Measurements from ENCODE around the gene STIL.
"Not testable (repeated sequence)": the region's sequence is repeated elsewhere in the genome, so short reads cannot be mapped to it uniquely, and the experiment has no call there.

The STIL gene

GRCh38 chr1:47324682-47325081 lies 10.7 kb upstream of the STIL start:
- no peak for DNase-seq
- intact Hi-C loops (cut with DNase I): no loop called here

GRCh38 chr1:47323599-47324031 lies 9.7 kb upstream of the STIL start:
- intact Hi-C loops (cut with DNase I): no loop called here

GRCh38 chr1:47319968-47320367 lies 6.0 kb upstream of the STIL start:
- DNase-seq; intact Hi-C loops (cut with DNase I): not testable (repeated sequence)

More at GRCh38 chr1:47323599-47324031, 9.7 kb upstream of the STIL start:
- DNase-seq: no peak

GRCh38 chr1:47317841-47318240 lies 3.9 kb upstream of the STIL start:
- DNase-seq: no peak
- intact Hi-C loops (cut with DNase I): no loop called here

GRCh38 chr1:47309427-47309826 lies 4.5 kb downstream of the STIL start:
- DNase-seq: no peak
- intact Hi-C loops (cut with DNase I): no loop called here

GRCh38 chr1:47302472-47302871 lies 11.5 kb downstream of the STIL start:
- intact Hi-C loops (cut with DNase I): no loop called here
- no peak for DNase-seq

GRCh38 chr1:47298025-47298699 lies 15.8 kb downstream of the STIL start:
- DNase-seq: no peak
- intact Hi-C loops (cut with DNase I): no loop called here

GRCh38 chr1:47295579-47295978 lies 18.4 kb downstream of the STIL start:
- intact Hi-C loops (cut with DNase I): no loop called here

GRCh38 chr1:47294863-47295262 lies 19.1 kb downstream of the STIL start:
- intact Hi-C loops (cut with DNase I); DNase-seq: not testable (repeated sequence)

More at GRCh38 chr1:47295579-47295978, 18.4 kb downstream of the STIL start:
- no peak for DNase-seq

GRCh38 chr1:47288116-47288515 lies 25.8 kb downstream of the STIL start:
- DNase-seq; intact Hi-C loops (cut with DNase I): not testable (repeated sequence)

- DNase-seq: no peak
- intact Hi-C loops (cut with DNase I): no loop called here
Measured at GRCh38 chr1:47280142-47280541, 33.8 kb downstream of the STIL start.

GRCh38 chr1:47276850-47277249 lies 37.1 kb downstream of the STIL start:
- no peak for DNase-seq
- intact Hi-C loops (cut with DNase I): no loop called here

- intact Hi-C loops (cut with DNase I); DNase-seq: not testable (repeated sequence)
Measured at GRCh38 chr1:47275811-47276210, 38.1 kb downstream of the STIL start.

GRCh38 chr1:47265529-47265928 lies 48.4 kb downstream of the STIL start:
- intact Hi-C loops (cut with DNase I); DNase-seq: not testable (repeated sequence)

- no peak for DNase-seq
- intact Hi-C loops (cut with DNase I): no loop called here
Measured at GRCh38 chr1:47262787-47263413, 51.0 kb downstream of the STIL start.

GRCh38 chr1:47257224-47257623 lies 56.7 kb downstream of the STIL start:
- intact Hi-C loops (cut with DNase I): no loop called here
- DNase-seq: no peak

GRCh38 chr1:47252795-47253194 lies 61.2 kb downstream of the STIL start:
- DNase-seq: no peak
- intact Hi-C loops (cut with DNase I): no loop called here

GRCh38 chr1:47252369-47252768 lies 61.6 kb downstream of the STIL start:
- intact Hi-C loops (cut with DNase I): no loop called here
- no peak for DNase-seq

- no peak for DNase-seq
- intact Hi-C loops (cut with DNase I): no loop called here
Measured at GRCh38 chr1:47249755-47250154, 64.2 kb downstream of the STIL start.

- no peak for DNase-seq
- intact Hi-C loops (cut with DNase I): no loop called here
Measured at GRCh38 chr1:47244339-47244862, 69.5 kb downstream of the STIL start.

GRCh38 chr1:47243910-47244309 lies 70.0 kb downstream of the STIL start:
- intact Hi-C loops (cut with DNase I): no loop called here
- DNase-seq: no peak
